Stimulated activated naive CD8-positive, alpha-beta T cell treated with anti-CD3 and anti-CD28 coated beads, Interleukin-15, amount 100 ng/mL, for 72 hours (primary cell): ENCODE measurements around the gene CCDC33.
A peak's percentile ranks its signal among the peaks of the same experiment; 100 is the strongest.

Experiments
- ATAC-seq: fragments of 150-1000 bp; cut with Tn5 transposase; 2 replicates; pipeline ENCODE4 v1.10.0; 2021; ENCODE audit warnings: mild to moderate bottlenecking, moderate library complexity
- DNase-seq, 2 donors: peaks; one replicate each; pipeline ENCODE4 v3.0.0; 2021 to 2022
- H3K27ac Mint-ChIP-seq, 2 donors: one replicate each; pipeline ENCODE4 v1.8.0; 2022; ENCODE audit warnings: mild to moderate bottlenecking in 2 of 2, mixed read lengths in 2 of 2, moderate library complexity in 2 of 2
- H3K27me3 Mint-ChIP-seq: one replicate; pipeline ENCODE4 v1.8.0; 2022; ENCODE audit warnings: mixed read lengths
- H3K4me1 Mint-ChIP-seq: one replicate; pipeline ENCODE4 v1.8.0; 2022; ENCODE audit warnings: mild to moderate bottlenecking, mixed read lengths
- H3K4me3 Mint-ChIP-seq, 2 donors: one replicate each; pipeline ENCODE4 v1.8.0; 2022; ENCODE audit warnings: mild to moderate bottlenecking in 2 of 2, mixed read lengths in 2 of 2, moderate library complexity in 1 of 2
- H3K9me3 Mint-ChIP-seq, 2 donors: one replicate each; pipeline ENCODE4 v1.8.0; 2022; ENCODE audit warnings: mixed read lengths in 2 of 2

The CCDC33 gene

GRCh38 chr15:74258456-74259291 is 22.5 kb downstream of the CCDC33 start:
- Mint-ChIP-seq H3K27ac (no peak overlapping the region), H3K27me3 (peaks cover 51% of the 10 kb centered on the region), H3K9me3 (peaks cover 0 to 2% of the 10 kb centered on the region in 2 donors), H3K4me1 (no peaks in the 10 kb centered on the region), H3K4me3 (no peak overlapping the region)
- DNase-seq (no peak), ATAC-seq (no peak)

- ATAC-seq (no peak), DNase-seq (no peak)
- no peak overlapping the region for H3K4me3 Mint-ChIP-seq
- no peak overlapping the region for H3K27ac Mint-ChIP-seq
- H3K9me3 Mint-ChIP-seq = peaks cover 0 to 5% of the 10 kb centered on the region in 2 donors
- peaks cover 56% of the 10 kb centered on the region for H3K27me3 Mint-ChIP-seq
- H3K4me1 Mint-ChIP-seq = no peaks in the 10 kb centered on the region
Measured at GRCh38 chr15:74259292-74259648, 23.1 kb downstream of the CCDC33 start.

- peak overlapping the region in 1 of 2 donors; percentile 24 for H3K27ac Mint-ChIP-seq
- no peak for ATAC-seq
- peaks cover 0 to 5% of the 10 kb centered on the region in 2 donors for H3K9me3 Mint-ChIP-seq
Measured at GRCh38 chr15:74259821-74260607, 23.9 kb downstream of the CCDC33 start.

GRCh38 chr15:74261041-74261440 is 24.9 kb downstream of the CCDC33 start:
- no peak overlapping the region for H3K27ac Mint-ChIP-seq
- no peaks in the 10 kb centered on the region for H3K4me1 Mint-ChIP-seq
- no peak for ATAC-seq
- H3K9me3 Mint-ChIP-seq = peaks cover 0 to 5% of the 10 kb centered on the region in 2 donors
- DNase-seq = no peak
- H3K4me3 Mint-ChIP-seq = no peak overlapping the region
- peaks cover 60% of the 10 kb centered on the region for H3K27me3 Mint-ChIP-seq

More at GRCh38 chr15:74259821-74260607, 23.9 kb downstream of the CCDC33 start:
- Mint-ChIP-seq H3K4me1 (no peaks in the 10 kb centered on the region), H3K27me3 (peaks cover 55% of the 10 kb centered on the region), H3K4me3 (no peak overlapping the region)
- DNase-seq = no peak

- DNase-seq (no peak), ATAC-seq (no peak)
- Mint-ChIP-seq H3K27ac (no peak overlapping the region), H3K27me3 (peaks cover 60% of the 10 kb centered on the region), H3K4me1 (no peaks in the 10 kb centered on the region), H3K4me3 (no peak overlapping the region), H3K9me3 (peaks cover 0 to 5% of the 10 kb centered on the region in 2 donors)
Measured at GRCh38 chr15:74261685-74262084, 25.6 kb downstream of the CCDC33 start.

- Mint-ChIP-seq H3K27ac (no peak overlapping the region), H3K4me1 (no peaks in the 10 kb centered on the region), H3K4me3 (no peak overlapping the region), H3K27me3 (peaks cover 60% of the 10 kb centered on the region), H3K9me3 (peaks cover 0 to 5% of the 10 kb centered on the region in 2 donors)
- ATAC-seq = no peak
- DNase-seq = no peak
Measured at GRCh38 chr15:74262151-74262550, 26.0 kb downstream of the CCDC33 start.

GRCh38 chr15:74262625-74263024 is 26.5 kb downstream of the CCDC33 start:
- Mint-ChIP-seq H3K4me1 (no peaks in the 10 kb centered on the region), H3K9me3 (peaks cover 0 to 5% of the 10 kb centered on the region in 2 donors), H3K4me3 (no peak overlapping the region), H3K27ac (no peak overlapping the region), H3K27me3 (peaks cover 60% of the 10 kb centered on the region)
- DNase-seq = no peak
- no peak for ATAC-seq

- H3K4me3 Mint-ChIP-seq = no peak overlapping the region
- ATAC-seq = no peak
- DNase-seq = no peak
- H3K9me3 Mint-ChIP-seq = peaks cover 0 to 5% of the 10 kb centered on the region in 2 donors
- no peak overlapping the region for H3K27ac Mint-ChIP-seq
- peaks cover 60% of the 10 kb centered on the region for H3K27me3 Mint-ChIP-seq
- H3K4me1 Mint-ChIP-seq = no peaks in the 10 kb centered on the region
Measured at GRCh38 chr15:74263466-74263865, 27.3 kb downstream of the CCDC33 start.

GRCh38 chr15:74264081-74264501 is 28.0 kb downstream of the CCDC33 start:
- Mint-ChIP-seq H3K9me3 (peaks cover 0 to 5% of the 10 kb centered on the region in 2 donors), H3K4me1 (no peaks in the 10 kb centered on the region), H3K4me3 (no peak overlapping the region), H3K27ac (no peak overlapping the region), H3K27me3 (peaks cover 60% of the 10 kb centered on the region)
- ATAC-seq (no peak), DNase-seq (no peak)

GRCh38 chr15:74265046-74265639 is 29.0 kb downstream of the CCDC33 start:
- Mint-ChIP-seq H3K9me3 (peaks cover 0 to 5% of the 10 kb centered on the region in 2 donors), H3K27me3 (peaks cover 58% of the 10 kb centered on the region), H3K4me3 (no peak overlapping the region), H3K4me1 (no peaks in the 10 kb centered on the region), H3K27ac (peak overlapping the region in 1 of 2 donors; percentile 55)
- DNase-seq (no peak), ATAC-seq (no peak)

- no peaks in the 10 kb centered on the region for H3K4me1 Mint-ChIP-seq
- peaks cover 58% of the 10 kb centered on the region for H3K27me3 Mint-ChIP-seq
- no peak for ATAC-seq
- H3K4me3 Mint-ChIP-seq = no peak overlapping the region
- DNase-seq = no peak
- no peak overlapping the region for H3K27ac Mint-ChIP-seq
- peaks cover 0 to 5% of the 10 kb centered on the region in 2 donors for H3K9me3 Mint-ChIP-seq
Measured at GRCh38 chr15:74268020-74268419, 31.9 kb downstream of the CCDC33 start.

- ATAC-seq (no peak), DNase-seq (no peak)
- Mint-ChIP-seq H3K27ac (no peak overlapping the region), H3K4me3 (no peak overlapping the region), H3K27me3 (peaks cover 43% of the 10 kb centered on the region), H3K4me1 (no peaks in the 10 kb centered on the region), H3K9me3 (no peaks in the 10 kb centered on the region)
Measured at GRCh38 chr15:74269362-74270035, 33.4 kb downstream of the CCDC33 start.

- peaks cover 37% of the 10 kb centered on the region for H3K27me3 Mint-ChIP-seq
- DNase-seq (no peak), ATAC-seq (no peak)
- H3K9me3 Mint-ChIP-seq = no peaks in the 10 kb centered on the region
- no peak overlapping the region for H3K27ac Mint-ChIP-seq
- no peak overlapping the region for H3K4me3 Mint-ChIP-seq
- H3K4me1 Mint-ChIP-seq = no peaks in the 10 kb centered on the region
Measured at GRCh38 chr15:74270155-74270554, 34.0 kb downstream of the CCDC33 start.

- Mint-ChIP-seq H3K27me3 (peaks cover 33% of the 10 kb centered on the region), H3K4me1 (no peaks in the 10 kb centered on the region)
- no peak for ATAC-seq
Measured at GRCh38 chr15:74270854-74271520, 34.9 kb downstream of the CCDC33 start.

GRCh38 chr15:74272812-74273211 is 36.7 kb downstream of the CCDC33 start:
- Mint-ChIP-seq H3K4me1 (no peaks in the 10 kb centered on the region), H3K27ac (no peak overlapping the region), H3K4me3 (no peak overlapping the region), H3K27me3 (peaks cover 36% of the 10 kb centered on the region), H3K9me3 (no peaks in the 10 kb centered on the region)
- DNase-seq (no peak), ATAC-seq (no peak)

More at GRCh38 chr15:74270854-74271520, 34.9 kb downstream of the CCDC33 start:
- no peak for DNase-seq
- Mint-ChIP-seq H3K4me3 (no peak overlapping the region), H3K9me3 (no peaks in the 10 kb centered on the region), H3K27ac (peak overlapping the region in 1 of 2 donors; percentile 65)
